ENCODE data around the gene TMEM233. TPM values are rescaled to one million over a fixed set of nuclear protein-coding genes. Genes with fewer than 3 reads are reported as not detected.
A peak's percentile ranks its signal among the peaks of the same experiment; 100 is the strongest.

TMEM233 gene
- total RNA-seq, 2 experiments from 2014 or later, result not detected

DNA sequence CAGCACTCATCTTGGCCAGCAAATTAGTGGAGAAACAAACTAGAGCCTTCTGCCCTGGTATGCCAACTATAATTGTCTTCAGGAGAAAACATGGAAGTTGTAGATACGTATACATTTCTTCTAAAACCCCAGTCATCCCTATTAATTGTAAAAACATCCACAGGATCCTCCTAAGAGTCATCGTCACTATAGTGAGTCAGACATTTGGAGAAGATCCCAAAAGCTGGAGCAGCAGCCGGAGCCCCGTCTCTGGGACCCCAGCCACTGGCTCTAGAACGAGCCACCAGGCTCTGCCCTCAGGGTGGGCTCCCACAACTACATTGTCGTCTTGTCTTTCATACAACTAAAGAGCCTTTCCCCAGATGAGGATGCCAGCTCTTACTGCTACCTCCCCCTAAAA is 89.8 kb downstream of the TMEM233 start:
- Histone ChIP-seq H3K4me2 (ENCODE audit: low read length) (no peak overlapping the region), H3K4me3 (ENCODE audit: low read depth, low read length, poor library complexity, severe bottlenecking) (no peak overlapping the region), H2AFZ (ENCODE audit: low read length) (no peak overlapping the region), H3K27ac (ENCODE audit: low read depth, low read length, poor library complexity, severe bottlenecking) (peak overlapping the region; percentile 62), H3K36me3 (ENCODE audit: insufficient read depth, low read length) (peaks cover 83% of the 10 kb centered on the region), H3K79me2 (ENCODE audit: insufficient read depth, low read depth, low read length) (no peaks in the 10 kb centered on the region), H3K9me3 (ENCODE audit: low read length) (no peaks in the 10 kb centered on the region), H3K9me2 (ENCODE audit: insufficient read depth, low read length) (no peaks in the 10 kb centered on the region), H4K20me1 (ENCODE audit: insufficient read depth, low read length) (no peaks in the 10 kb centered on the region), H3K4me1 (ENCODE audit: insufficient read depth, low read length, poor library complexity, severe bottlenecking) (peaks cover 19% of the 10 kb centered on the region)
- BruUV-seq (replicated peaks), result no TSS peak
- no peak for TF ChIP-seq EZH2phosphoT487 (IDR thresholded peaks at IDR 0.05; ENCODE audit: borderline replicate concordance, low read depth, low read length)
- TF ChIP-seq, protein P1, sequence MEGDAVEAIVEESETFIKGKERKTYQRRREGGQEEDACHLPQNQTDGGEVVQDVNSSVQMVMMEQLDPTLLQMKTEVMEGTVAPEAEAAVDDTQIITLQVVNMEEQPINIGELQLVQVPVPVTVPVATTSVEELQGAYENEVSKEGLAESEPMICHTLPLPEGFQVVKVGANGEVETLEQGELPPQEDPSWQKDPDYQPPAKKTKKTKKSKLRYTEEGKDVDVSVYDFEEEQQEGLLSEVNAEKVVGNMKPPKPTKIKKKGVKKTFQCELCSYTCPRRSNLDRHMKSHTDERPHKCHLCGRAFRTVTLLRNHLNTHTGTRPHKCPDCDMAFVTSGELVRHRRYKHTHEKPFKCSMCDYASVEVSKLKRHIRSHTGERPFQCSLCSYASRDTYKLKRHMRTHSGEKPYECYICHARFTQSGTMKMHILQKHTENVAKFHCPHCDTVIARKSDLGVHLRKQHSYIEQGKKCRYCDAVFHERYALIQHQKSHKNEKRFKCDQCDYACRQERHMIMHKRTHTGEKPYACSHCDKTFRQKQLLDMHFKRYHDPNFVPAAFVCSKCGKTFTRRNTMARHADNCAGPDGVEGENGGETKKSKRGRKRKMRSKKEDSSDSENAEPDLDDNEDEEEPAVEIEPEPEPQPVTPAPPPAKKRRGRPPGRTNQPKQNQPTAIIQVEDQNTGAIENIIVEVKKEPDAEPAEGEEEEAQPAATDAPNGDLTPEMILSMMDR (conservative IDR thresholded peaks at IDR 0.05; ENCODE audit: low read length), result no peak
- no peak for DNase-seq (ENCODE audit: low spot score)
- ChIA-PET POLR2A (no interaction called here), CTCF (ENCODE audit: unreplicated experiment) (no interaction called here)
- intact Hi-C loops (cut with micrococcal nuclease; ENCODE audit: unreplicated experiment), result no loop called here

DNA sequence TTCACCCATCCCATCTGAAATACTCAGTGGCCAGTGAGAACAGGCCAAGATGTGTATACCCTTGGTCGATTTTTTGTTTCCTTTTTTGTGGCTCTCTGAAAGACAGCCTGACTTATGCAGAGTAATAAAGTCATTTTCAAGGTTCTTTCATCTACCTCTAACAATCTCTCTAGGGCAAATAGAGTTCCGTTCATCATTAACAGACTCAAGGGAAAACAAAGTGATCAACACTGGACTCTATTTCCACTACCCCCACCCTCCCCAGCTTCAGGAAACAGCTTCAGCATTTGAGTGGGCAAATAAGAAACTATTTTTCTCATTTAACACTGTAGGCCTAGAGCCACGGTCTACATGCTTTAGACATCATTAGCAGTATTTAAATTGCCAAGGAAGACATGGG is 90.2 kb downstream of the TMEM233 start:
- POLR2A ChIA-PET, result no interaction called here

DNA sequence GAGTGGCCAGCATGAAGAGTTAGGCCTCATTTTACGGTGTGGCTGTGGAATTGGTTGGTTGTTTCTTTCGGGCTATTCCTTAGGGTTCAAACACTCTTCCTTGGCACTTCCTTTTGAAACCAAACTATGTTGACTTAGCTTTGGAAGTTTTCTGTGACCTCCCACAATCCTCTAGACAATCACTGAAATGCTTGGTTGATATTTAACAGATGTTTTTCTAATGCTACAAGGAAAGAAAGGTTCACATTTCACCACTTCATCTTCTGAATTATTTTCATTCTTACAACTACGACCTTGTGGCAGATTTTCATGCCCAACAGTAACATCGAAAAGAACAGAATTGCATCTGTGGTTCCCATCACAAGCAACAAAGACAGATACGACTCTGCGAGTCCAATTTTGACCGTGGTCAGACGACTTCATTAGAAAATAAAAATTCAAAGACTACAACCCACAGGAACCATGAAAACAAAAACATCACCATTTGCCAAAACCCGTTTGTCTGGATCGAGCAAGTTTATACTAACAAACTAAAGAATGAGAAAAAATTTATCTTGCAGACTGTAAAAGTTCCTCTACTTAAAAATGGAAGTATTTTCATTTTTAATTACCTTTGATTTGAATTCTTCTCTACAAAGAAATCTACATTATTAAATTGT is 91.3 kb downstream of the TMEM233 start:
- Histone ChIP-seq H3K36me3 (ENCODE audit: insufficient read depth, low read length) (peaks cover 76% of the 10 kb centered on the region), H3K79me2 (ENCODE audit: insufficient read depth, low read depth, low read length) (no peaks in the 10 kb centered on the region), H3K9me2 (ENCODE audit: insufficient read depth, low read length) (no peaks in the 10 kb centered on the region), H3K27ac (ENCODE audit: low read depth, low read length, poor library complexity, severe bottlenecking) (no peak overlapping the region), H3K4me3 (ENCODE audit: low read depth, low read length, poor library complexity, severe bottlenecking) (no peak overlapping the region), H3K4me2 (ENCODE audit: low read length) (no peak overlapping the region), H4K20me1 (ENCODE audit: insufficient read depth, low read length) (no peaks in the 10 kb centered on the region), H3K4me1 (ENCODE audit: insufficient read depth, low read length, poor library complexity, severe bottlenecking) (peaks cover 19% of the 10 kb centered on the region), H3K9me3 (ENCODE audit: low read length) (no peaks in the 10 kb centered on the region), H2AFZ (ENCODE audit: low read length) (no peak overlapping the region)
- no TSS peak for BruUV-seq (replicated peaks)
- no peak for DNase-seq (ENCODE audit: low spot score)
- intact Hi-C loops (cut with micrococcal nuclease; ENCODE audit: unreplicated experiment), result no loop called here
- POLR2A ChIA-PET, result no interaction called here
- TF ChIP-seq EZH2phosphoT487 (IDR thresholded peaks at IDR 0.05; ENCODE audit: borderline replicate concordance, low read depth, low read length), result no peak
- TF ChIP-seq, protein P1 (conservative IDR thresholded peaks at IDR 0.05; ENCODE audit: low read length), result no peak
- CTCF ChIA-PET (ENCODE audit: unreplicated experiment), result no interaction called here

More for the DNA sequence above, 90.2 kb downstream of the TMEM233 start:
- H3K4me1 ChIP-seq (ENCODE audit: insufficient read depth, low read length, poor library complexity, severe bottlenecking), result peaks cover 19% of the 10 kb centered on the region
- H3K79me2 ChIP-seq (ENCODE audit: insufficient read depth, low read depth, low read length), result no peaks in the 10 kb centered on the region
- no TSS peak for BruUV-seq (replicated peaks)
- peaks cover 82% of the 10 kb centered on the region for H3K36me3 ChIP-seq (ENCODE audit: insufficient read depth, low read length)
- intact Hi-C loops (cut with micrococcal nuclease; ENCODE audit: unreplicated experiment), result no loop called here
- no peaks in the 10 kb centered on the region for H4K20me1 ChIP-seq (ENCODE audit: insufficient read depth, low read length)
- no peak overlapping the region for H3K4me3 ChIP-seq (ENCODE audit: low read depth, low read length, poor library complexity, severe bottlenecking)
- no peaks in the 10 kb centered on the region for H3K9me2 ChIP-seq (ENCODE audit: insufficient read depth, low read length)
- no peak overlapping the region for H2AFZ ChIP-seq (ENCODE audit: low read length)
- CTCF ChIA-PET (ENCODE audit: unreplicated experiment), result no interaction called here
- H3K4me2 ChIP-seq (ENCODE audit: low read length), result no peak overlapping the region
- TF ChIP-seq EZH2phosphoT487 (IDR thresholded peaks at IDR 0.05; ENCODE audit: borderline replicate concordance, low read depth, low read length), result no peak
- TF ChIP-seq, protein P1 (conservative IDR thresholded peaks at IDR 0.05; ENCODE audit: low read length), result no peak
- DNase-seq (ENCODE audit: low spot score), result no peak
- no peak overlapping the region for H3K27ac ChIP-seq (ENCODE audit: low read depth, low read length, poor library complexity, severe bottlenecking)
- H3K9me3 ChIP-seq (ENCODE audit: low read length), result no peaks in the 10 kb centered on the region
